AG04450 (cell line): Measurements from ENCODE around the gene RGL1. TPM values are rescaled to one million over a fixed set of nuclear protein-coding genes. Genes with fewer than 3 reads are reported as not detected.

Source experiments
- CTCF ChIA-PET: fragments of 300-600, 350-600 bp; formaldehyde crosslinking; extraction: SDS; loops from one replicate; lab custom pipeline; 2022; ENCODE audit warnings: antibody characterized with exemption, inconsistent platforms; lab: Charles Lee
- POLR2A ChIA-PET: fragments of 350-600 bp; formaldehyde crosslinking; extraction: SDS; loops from one replicate; lab custom pipeline; 2021; ENCODE audit warnings: antibody characterized with exemption, inconsistent platforms; lab: Yijun Ruan, JAX
- DNase-seq: peaks from one replicate; pipeline ENCODE4 v3.0.0-alpha.2; 2011; ENCODE audit warnings: low read depth, low spot score
- H3K27ac ChIP-seq: one replicate; pipeline ENCODE4 v1.5.1; 2012; ENCODE audit warnings: low read depth, low read length, control low read depth
- H3K27me3 ChIP-seq: one replicate; pipeline ENCODE4 v1.6.0; 2012; ENCODE audit warnings: low read length; ENCODE audit not compliant: control insufficient read depth, insufficient read depth
- H3K4me3 ChIP-seq: 2 replicates; pipeline ENCODE4 v1.5.1; 2011; ENCODE audit warnings: mild to moderate bottlenecking, low read depth, low read length, control low read depth
- H3K9me3 ChIP-seq: 2 replicates; pipeline ENCODE4 v1.5.1; 2012; ENCODE audit warnings: low read length; ENCODE audit not compliant: control insufficient read depth, insufficient read depth
- polyA plus RNA-seq: library from polyadenylated mRNA; depleted of rRNA; stranded (reverse); fragments of >200 nt; gene quantifications from 2 replicates; pipeline ENCODE4 v1.2.3, GENCODE V29; 2011
- TF ChIP-seq, protein P1 (sequence below): IDR thresholded peaks from 2 replicates; pipeline ENCODE4 v1.5.1; 2011; ENCODE audit warnings: low read depth, low read length, control low read depth, inconsistent platforms

Gene RGL1
- polyA plus RNA-seq, 1 experiment = 11.1 TPM

DNA sequence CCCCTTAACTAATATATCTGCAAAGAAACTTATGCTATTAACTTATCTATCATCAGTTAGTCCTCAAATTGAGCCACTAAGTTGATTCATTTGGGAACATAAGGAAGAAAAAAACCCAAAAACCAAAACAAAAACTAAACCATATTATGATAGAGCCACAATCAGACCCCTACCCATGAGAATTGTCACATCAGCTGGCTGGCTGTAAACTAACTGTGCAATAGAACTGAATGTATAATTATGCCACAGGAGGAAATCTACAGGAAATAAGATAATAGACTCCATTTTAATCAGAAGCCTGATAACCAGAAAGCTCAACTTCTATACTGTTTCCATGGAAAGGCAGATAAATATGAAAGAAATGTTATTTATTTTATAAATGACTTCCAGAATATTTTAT, 110.0 kb downstream of the RGL1 start:
- no peaks in the 10 kb centered on the region for H3K27me3 ChIP-seq
- no peak overlapping the region for H3K27ac ChIP-seq
- DNase-seq = no peak
- H3K4me3 ChIP-seq = no peak overlapping the region
- TF ChIP-seq, protein P1, sequence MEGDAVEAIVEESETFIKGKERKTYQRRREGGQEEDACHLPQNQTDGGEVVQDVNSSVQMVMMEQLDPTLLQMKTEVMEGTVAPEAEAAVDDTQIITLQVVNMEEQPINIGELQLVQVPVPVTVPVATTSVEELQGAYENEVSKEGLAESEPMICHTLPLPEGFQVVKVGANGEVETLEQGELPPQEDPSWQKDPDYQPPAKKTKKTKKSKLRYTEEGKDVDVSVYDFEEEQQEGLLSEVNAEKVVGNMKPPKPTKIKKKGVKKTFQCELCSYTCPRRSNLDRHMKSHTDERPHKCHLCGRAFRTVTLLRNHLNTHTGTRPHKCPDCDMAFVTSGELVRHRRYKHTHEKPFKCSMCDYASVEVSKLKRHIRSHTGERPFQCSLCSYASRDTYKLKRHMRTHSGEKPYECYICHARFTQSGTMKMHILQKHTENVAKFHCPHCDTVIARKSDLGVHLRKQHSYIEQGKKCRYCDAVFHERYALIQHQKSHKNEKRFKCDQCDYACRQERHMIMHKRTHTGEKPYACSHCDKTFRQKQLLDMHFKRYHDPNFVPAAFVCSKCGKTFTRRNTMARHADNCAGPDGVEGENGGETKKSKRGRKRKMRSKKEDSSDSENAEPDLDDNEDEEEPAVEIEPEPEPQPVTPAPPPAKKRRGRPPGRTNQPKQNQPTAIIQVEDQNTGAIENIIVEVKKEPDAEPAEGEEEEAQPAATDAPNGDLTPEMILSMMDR = no peak
- no peaks in the 10 kb centered on the region for H3K9me3 ChIP-seq
- POLR2A ChIA-PET = interaction anchor here (1.5 kb wide), 1 partner anchor 279 kb away, joined by 3 read pairs; the partner anchor contains the start of gene ARPC5
- CTCF ChIA-PET = interaction anchor here (0.5 to 5.0 kb wide), 17 partner anchors 11 to 1076 kb away, joined by 3 to 254 read pairs (median 7); partner anchors contain the start of gene APOBEC4

DNA sequence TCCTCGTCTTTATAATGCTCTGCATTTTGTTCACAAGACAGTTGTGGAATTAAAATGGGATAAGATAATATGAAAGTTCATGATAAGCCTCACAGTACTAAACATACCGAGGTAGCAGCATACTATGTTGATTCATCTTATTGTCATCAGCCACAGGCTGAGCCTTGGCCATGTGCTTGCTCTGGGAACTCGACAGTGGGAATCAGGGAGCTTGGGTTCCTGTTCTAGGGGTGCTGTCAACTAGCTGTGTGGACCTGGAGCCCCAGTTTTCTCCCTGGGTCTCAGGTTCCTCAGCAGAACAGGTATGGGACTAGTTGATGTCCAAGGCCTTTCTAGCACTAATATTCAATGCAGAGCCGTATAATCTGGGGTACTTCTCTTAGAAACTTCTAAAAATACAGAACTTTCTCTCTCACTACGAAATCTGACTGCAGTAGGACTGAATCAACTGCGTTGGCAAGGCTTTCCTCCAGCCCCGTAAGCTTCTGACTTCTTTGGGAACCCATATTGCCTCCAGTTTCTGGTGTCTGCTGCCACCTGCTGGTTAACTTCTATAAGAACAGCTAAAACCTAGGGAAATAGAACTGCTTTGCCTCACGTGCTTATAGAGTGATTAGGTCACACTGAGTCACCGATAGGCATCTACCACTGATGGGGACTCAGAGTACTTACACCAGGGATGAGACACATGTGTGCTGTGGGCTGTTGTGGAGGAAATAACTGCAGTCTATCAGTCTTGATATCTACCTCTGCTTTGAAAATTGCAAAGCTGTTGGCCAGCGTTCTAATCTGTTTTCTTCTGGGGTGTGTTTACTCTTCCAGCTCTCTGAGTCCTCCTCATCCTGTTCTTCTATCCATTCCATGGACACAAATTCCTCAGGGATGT, 110.9 kb downstream of the RGL1 start:
- Histone ChIP-seq H3K27me3 (no peaks in the 10 kb centered on the region), H3K4me3 (peak overlapping the region; percentile 11; the same call in 1 of the 2 replicates), H3K9me3 (no peaks in the 10 kb centered on the region), H3K27ac (peak overlapping the region; percentile 74)
- ChIA-PET POLR2A (interaction anchor here (0.6 to 1.6 kb wide), 8 partner anchors 28 to 282 kb away, joined by 3 to 10 read pairs (median 3); partner anchors contain the start of genes ARPC5 and TSEN15), CTCF (interaction anchor here (0.6 to 5.0 kb wide), 50 partner anchors 9 to 419 kb away, joined by 3 to 254 read pairs (median 4); partner anchors contain the start of genes APOBEC4 and RGL1)
- TF ChIP-seq, protein P1 = peak; percentile 85
- DNase-seq = peak; percentile 97

DNA sequence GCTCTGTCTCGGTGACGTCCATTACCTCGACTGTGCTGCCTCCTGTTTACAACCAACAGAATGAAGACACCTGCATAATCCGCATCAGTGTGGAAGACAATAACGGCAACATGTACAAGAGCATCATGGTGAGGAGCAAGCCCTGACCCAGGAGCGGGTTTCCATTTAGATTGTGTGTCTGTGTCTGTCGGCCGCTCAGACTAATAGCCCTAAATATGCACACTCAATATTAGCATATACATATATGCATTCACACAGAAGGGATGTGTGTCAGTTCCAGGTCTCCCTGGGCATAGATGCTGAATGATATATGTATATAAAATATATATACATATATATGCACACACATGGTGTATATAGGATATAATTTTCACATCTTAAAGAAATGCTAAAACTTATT, 111.7 kb downstream of the RGL1 start:
- POLR2A ChIA-PET = interaction anchor here (0.6 to 1.6 kb wide), 6 partner anchors 28 to 283 kb away, joined by 3 to 10 read pairs (median 4); partner anchors contain the start of gene ARPC5
- CTCF ChIA-PET = interaction anchor here (0.6 to 5.0 kb wide), 39 partner anchors 9 to 420 kb away, joined by 3 to 254 read pairs (median 4); partner anchors contain the start of genes APOBEC4 and RGL1
- TF ChIP-seq, protein P1 = no peak
- Histone ChIP-seq H3K4me3 (no peak overlapping the region), H3K9me3 (no peaks in the 10 kb centered on the region), H3K27ac (peak overlapping the region; percentile 53), H3K27me3 (no peaks in the 10 kb centered on the region)
- no peak for DNase-seq

DNA sequence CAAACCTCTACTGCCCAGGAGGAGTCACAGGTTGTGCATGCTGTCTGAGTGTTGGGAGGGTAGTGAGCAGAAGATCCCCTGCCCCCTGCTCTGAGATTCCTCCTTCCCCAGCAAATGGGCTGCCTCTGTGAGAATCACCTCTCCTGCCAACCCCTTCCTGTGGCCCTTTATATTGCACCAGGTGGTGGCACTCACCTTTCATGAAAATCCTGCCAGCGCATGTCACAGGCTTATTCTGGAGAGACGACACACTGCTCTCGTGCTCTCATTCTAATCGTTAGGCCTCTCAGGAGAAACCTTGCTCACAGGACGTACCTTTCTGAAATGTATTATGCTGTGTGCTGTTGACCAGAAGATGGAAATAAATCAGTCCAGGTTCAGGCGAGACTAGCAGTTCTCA, 113.7 kb downstream of the RGL1 start:
- H3K4me3 ChIP-seq = no peak overlapping the region
- POLR2A ChIA-PET = no interaction called here
- CTCF ChIA-PET = interaction anchor here (3.9 kb wide), 1 partner anchor 263 kb away, joined by 29 read pairs; no protein-coding TSS in a partner anchor
- H3K9me3 ChIP-seq = no peaks in the 10 kb centered on the region
- TF ChIP-seq, protein P1 = no peak
- no peaks in the 10 kb centered on the region for H3K27me3 ChIP-seq
- no peak overlapping the region for H3K27ac ChIP-seq
- DNase-seq = no peak

DNA sequence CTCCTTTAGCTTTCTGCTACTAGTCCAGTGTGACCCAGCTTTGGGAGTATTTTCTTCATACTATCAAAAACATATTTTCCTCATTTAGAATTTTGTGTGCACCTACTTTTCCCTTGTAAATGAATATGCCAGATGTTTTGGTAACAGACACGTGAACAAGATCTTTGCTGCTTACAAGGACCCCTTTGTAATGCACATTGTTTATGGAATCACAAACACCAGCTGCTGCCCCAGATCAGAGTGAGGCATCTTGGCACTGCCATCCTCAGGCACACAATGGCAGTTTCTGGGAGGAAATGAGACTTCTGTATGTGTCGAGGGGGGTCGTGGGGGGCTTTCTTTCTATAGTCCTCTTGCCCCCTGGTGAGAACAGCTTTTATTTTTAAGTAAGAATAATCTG, 115.7 kb downstream of the RGL1 start:
- no peaks in the 10 kb centered on the region for H3K27me3 ChIP-seq
- no peak overlapping the region for H3K4me3 ChIP-seq
- ChIA-PET CTCF (interaction anchor here (3.9 kb wide), 1 partner anchor 265 kb away, joined by 29 read pairs; no protein-coding TSS in a partner anchor), POLR2A (no interaction called here)
- DNase-seq = no peak
- no peak overlapping the region for H3K27ac ChIP-seq
- no peaks in the 10 kb centered on the region for H3K9me3 ChIP-seq
- TF ChIP-seq, protein P1 = no peak
